ENCODE results near the gene EME2.

The EME2 gene

GRCh38 chr16:1818873-1819525 is 46.4 kb downstream of the EME2 start:
- DNase-seq (ENCODE audit: low spot score): no peak

GRCh38 chr16:1819611-1820010 is 47.0 kb downstream of the EME2 start:
- no peak for DNase-seq (ENCODE audit: low spot score)

GRCh38 chr16:1820096-1820945 is 47.7 kb downstream of the EME2 start:
- no peak for DNase-seq (ENCODE audit: low spot score)

GRCh38 chr16:1820946-1821290 is 48.3 kb downstream of the EME2 start:
- no peak for DNase-seq (ENCODE audit: low spot score)

- DNase-seq (ENCODE audit: low spot score): no peak
These were observed 49.4 kb downstream of the EME2 start for GRCh38 chr16:1821861-1822611.

- no peak for DNase-seq (ENCODE audit: low spot score)
These were observed 50.2 kb downstream of the EME2 start for GRCh38 chr16:1822801-1823200.

GRCh38 chr16:1823821-1824220 is 51.2 kb downstream of the EME2 start:
- DNase-seq (ENCODE audit: low spot score): no peak

- DNase-seq (ENCODE audit: low spot score): no peak
These were observed 52.8 kb downstream of the EME2 start for GRCh38 chr16:1825381-1825863.
